Caco-2 (cell line): ENCODE data around the gene LRRC2. TPM values are rescaled to one million over a fixed set of nuclear protein-coding genes. Genes with fewer than 3 reads are reported as not detected.

Experiments
- BruUV-seq: library from RNA; stranded (reverse); fragments of 400-500 nt; replicated peaks from 2 replicates; lab custom pipeline; 2021; lab: Mats Ljungman, UMichigan
- CTCF ChIA-PET: fragments of 300-600 bp; sonication (Branson Sonifier 250); formaldehyde crosslinking; loops from one replicate; lab custom pipeline; 2022; ENCODE audit warnings: antibody characterized with exemption; lab: Charles Lee
- POLR2A ChIA-PET: fragments of 300-600 bp; sonication (Branson Sonifier 250); formaldehyde crosslinking; loops from one replicate; lab custom pipeline; 2022; ENCODE audit warnings: antibody characterized with exemption; lab: Charles Lee
- DNase-seq, 2 experiments: peaks; one replicate each; pipeline versions ENCODE4 v3.0.0 to v3.0.0-alpha.2; 2020 to 2022
- H3K27me3 ChIP-seq: replicated peaks from 2 replicates; pipeline ENCODE4 v1.6.0; 2011; ENCODE audit warnings: low read length; ENCODE audit not compliant: control insufficient read depth, insufficient read depth
- H3K36me3 ChIP-seq: 2 replicates; pipeline ENCODE4 v1.5.1; 2011; ENCODE audit warnings: low read length; ENCODE audit not compliant: control insufficient read depth, insufficient read depth
- H3K4me1 ChIP-seq: fragments of 250-450 bp; sonication (Bioruptor Pico); 2 replicates; pipeline ENCODE4 v1.5.1; 2020; ENCODE audit warnings: mild to moderate bottlenecking
- H3K4me3 ChIP-seq: 2 replicates; pipeline ENCODE4 v1.5.1; 2011; ENCODE audit warnings: low read depth, mild to moderate bottlenecking, control low read depth, low read length
- H3K9me3 ChIP-seq: fragments of 250-450 bp; sonication (Bioruptor Pico); 2 replicates; pipeline ENCODE4 v1.5.1; 2020; ENCODE audit warnings: mild to moderate bottlenecking, moderate library complexity
- H3K27ac Mint-ChIP-seq: one replicate; pipeline ENCODE4 v1.8.0; 2022; ENCODE audit warnings: mixed read lengths; ENCODE audit not compliant: unreplicated experiment
- H3K27me3 Mint-ChIP-seq: one replicate; pipeline ENCODE4 v1.8.0; 2022; ENCODE audit warnings: mixed read lengths; ENCODE audit not compliant: insufficient read depth, unreplicated experiment
- H3K36me3 Mint-ChIP-seq: one replicate; pipeline ENCODE4 v1.8.0; 2022; ENCODE audit warnings: mild to moderate bottlenecking, mixed read lengths; ENCODE audit not compliant: insufficient read depth, unreplicated experiment
- H3K4me1 Mint-ChIP-seq: one replicate; pipeline ENCODE4 v1.8.0; 2022; ENCODE audit warnings: low read depth, mixed read lengths; ENCODE audit not compliant: unreplicated experiment
- H3K4me3 Mint-ChIP-seq: one replicate; pipeline ENCODE4 v1.8.0; 2022; ENCODE audit warnings: mild to moderate bottlenecking, moderate library complexity, mixed read lengths; ENCODE audit not compliant: unreplicated experiment
- H3K9me3 Mint-ChIP-seq: one replicate; pipeline ENCODE4 v1.8.0; 2022; ENCODE audit warnings: mixed read lengths; ENCODE audit not compliant: unreplicated experiment
- CTCF ChIP-seq, 2 experiments: fragments of 200-600 bp in 1 of 2; IDR thresholded peaks; 1 replicate in 1 of 2; 2 replicates in 1 of 2; pipeline versions ENCODE4 v1.5.1 to v1.8.0; 2011 to 2022; ENCODE audit warnings: antibody characterized with exemption in 1 of 2, control low read depth in 1 of 2, inconsistent platforms in 1 of 2, low read depth in 1 of 2, low read length in 1 of 2, mild to moderate bottlenecking in 1 of 2, moderate library complexity in 1 of 2; ENCODE audit not compliant: insufficient read depth in 1 of 2, severe bottlenecking in 1 of 2, unreplicated experiment in 1 of 2
- intact Hi-C: fragments of 100-400 bp; cut with micrococcal nuclease; formaldehyde crosslinking; loops from one replicate; pipeline ENCODE4 v1.10.0; 2022; ENCODE audit not compliant: unreplicated experiment
- total RNA-seq: library from RNA; stranded (reverse); gene quantifications from 2 replicates; pipeline ENCODE4 v1.2.3, GENCODE V29; 2022

The LRRC2 gene
- total RNA-seq, 1 experiment from 2014 or later: 0.27 TPM

DNA sequence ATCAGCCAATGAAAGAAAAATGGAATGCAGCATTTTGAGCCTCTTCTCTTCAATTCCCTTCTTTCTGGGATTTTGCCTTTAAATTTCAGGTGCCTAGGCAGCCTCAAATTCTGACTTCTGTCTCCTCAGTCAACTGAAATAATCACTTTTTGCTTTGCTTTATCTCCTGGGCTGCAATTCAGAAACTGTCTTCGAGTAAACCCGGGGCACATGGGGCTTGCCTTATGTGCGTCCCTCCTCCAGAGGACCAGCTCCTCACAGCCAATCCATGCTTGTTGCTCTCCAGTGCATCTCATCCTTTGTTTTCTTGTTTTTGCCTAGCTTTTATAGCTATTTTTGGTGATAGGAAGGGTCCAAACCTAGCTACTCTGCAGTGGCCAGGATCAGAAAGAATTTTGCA lies 59.6 kb downstream of the LRRC2 start:
- CTCF ChIA-PET: no interaction called here
- no TSS peak for BruUV-seq
- Histone ChIP-seq H3K4me3 (no peak overlapping the region), H3K9me3 (no peaks in the 10 kb centered on the region), H3K4me1 (no peaks in the 10 kb centered on the region), H3K36me3 (no peaks in the 10 kb centered on the region), H3K27me3 (no peaks in the 10 kb centered on the region; the same call in 1 of the 2 replicates)
- Mint-ChIP-seq H3K9me3 (no peaks in the 10 kb centered on the region), H3K27ac (no peak overlapping the region), H3K27me3 (no peaks in the 10 kb centered on the region), H3K36me3 (no peaks in the 10 kb centered on the region), H3K4me1 (no peaks in the 10 kb centered on the region), H3K4me3 (no peak overlapping the region)
- TF ChIP-seq CTCF (IDR thresholded peaks at IDR 0.05; ENCODE audit: insufficient read depth in 1 of 2, low read depth in 1 of 2, low read length in 1 of 2, severe bottlenecking in 1 of 2, unreplicated experiment in 1 of 2): no peak
- DNase-seq: no peak
- POLR2A ChIA-PET: no interaction called here
- intact Hi-C loops: loop anchor here (5.0 kb wide), 1 partner anchor 36 kb away; no protein-coding TSS in a partner anchor

- Histone ChIP-seq H3K36me3 (no peaks in the 10 kb centered on the region), H3K4me1 (no peaks in the 10 kb centered on the region), H3K27me3 (no peaks in the 10 kb centered on the region; the same call in 1 of the 2 replicates), H3K4me3 (no peak overlapping the region), H3K9me3 (no peaks in the 10 kb centered on the region)
- no peaks in the 10 kb centered on the region for H3K9me3 Mint-ChIP-seq
- ChIA-PET CTCF (no interaction called here), POLR2A (no interaction called here)
- no peak overlapping the region for H3K4me3 Mint-ChIP-seq
- H3K27me3 Mint-ChIP-seq: no peaks in the 10 kb centered on the region
- no TSS peak for BruUV-seq
- H3K36me3 Mint-ChIP-seq: no peaks in the 10 kb centered on the region
- H3K4me1 Mint-ChIP-seq: no peaks in the 10 kb centered on the region
- intact Hi-C loops: loop anchor here (5.0 kb wide), 1 partner anchor 36 kb away; no protein-coding TSS in a partner anchor
- no peak for DNase-seq
- TF ChIP-seq CTCF (IDR thresholded peaks at IDR 0.05; ENCODE audit: insufficient read depth in 1 of 2, low read depth in 1 of 2, low read length in 1 of 2, severe bottlenecking in 1 of 2, unreplicated experiment in 1 of 2): no peak
- H3K27ac Mint-ChIP-seq: no peak overlapping the region
These were observed 60.1 kb downstream of the LRRC2 start for GRCh38 chr3:46505953-46506352.

- H3K4me3 ChIP-seq: no peak overlapping the region
- no peak overlapping the region for H3K4me3 Mint-ChIP-seq
- ChIA-PET POLR2A (no interaction called here), CTCF (no interaction called here)
- no peaks in the 10 kb centered on the region for H3K36me3 ChIP-seq
- no peaks in the 10 kb centered on the region for H3K27me3 Mint-ChIP-seq
- no TSS peak for BruUV-seq
- H3K4me1 Mint-ChIP-seq: no peaks in the 10 kb centered on the region
- intact Hi-C loops: loop anchor here (5.0 kb wide), 1 partner anchor 38 kb away; no protein-coding TSS in a partner anchor
- no peak for TF ChIP-seq CTCF (IDR thresholded peaks at IDR 0.05; ENCODE audit: insufficient read depth in 1 of 2, low read depth in 1 of 2, low read length in 1 of 2, severe bottlenecking in 1 of 2, unreplicated experiment in 1 of 2)
- H3K4me1 ChIP-seq: no peaks in the 10 kb centered on the region
- no peaks in the 10 kb centered on the region for H3K9me3 Mint-ChIP-seq
- H3K36me3 Mint-ChIP-seq: no peaks in the 10 kb centered on the region
- H3K27ac Mint-ChIP-seq: no peak overlapping the region
- DNase-seq: no peak
- no peaks in the 10 kb centered on the region; the same call in 1 of the 2 replicates for H3K27me3 ChIP-seq
- H3K9me3 ChIP-seq: no peaks in the 10 kb centered on the region
These were observed 61.3 kb downstream of the LRRC2 start for GRCh38 chr3:46504789-46505188.
